Natural killer cell treated with Interleukin-12 subunit alpha and Interleukin-12 subunit beta and Interleukin-15 and Interleukin-18, amount 100 ng/mL, for 72 hours (primary cell): ENCODE measurements around the gene SRGAP3. TPM values are rescaled to one million over a fixed set of nuclear protein-coding genes. Genes with fewer than 3 reads are reported as not detected.

Experiments used
- ATAC-seq, 2 donors: fragments of 150-1000 bp; cut with Tn5 transposase in 1 of 2; sonication (Bioruptor Pico), chemical (Tn5 transposase) in 1 of 2; 2 replicates each; pipeline ENCODE4 v1.10.0; 2021
- DNase-seq: peaks from one replicate; pipeline ENCODE4 v3.0.0; 2022; ENCODE audit warnings: low spot score
- H3K27ac Mint-ChIP-seq, 2 donors: 1 replicate in 1 of 2; 2 replicates in 1 of 2; pipeline ENCODE4 v1.8.0; 2022; ENCODE audit warnings: mixed read lengths in 2 of 2, mild to moderate bottlenecking in 1 of 2, moderate library complexity in 1 of 2
- H3K27me3 Mint-ChIP-seq, 2 donors: 1 replicate in 1 of 2; 2 replicates in 1 of 2; pipeline ENCODE4 v1.8.0; 2022; ENCODE audit warnings: mixed read lengths in 2 of 2
- H3K36me3 Mint-ChIP-seq: one replicate; pipeline ENCODE4 v1.8.0; 2022; ENCODE audit warnings: mixed read lengths
- H3K4me1 Mint-ChIP-seq, 2 donors: 1 replicate in 1 of 2; 2 replicates in 1 of 2; pipeline ENCODE4 v1.8.0; 2022; ENCODE audit warnings: low read depth in 2 of 2, mixed read lengths in 2 of 2, mild to moderate bottlenecking in 1 of 2
- H3K4me3 Mint-ChIP-seq: one replicate; pipeline ENCODE4 v1.8.0; 2022; ENCODE audit warnings: mixed read lengths
- H3K9me3 Mint-ChIP-seq: 2 replicates; pipeline ENCODE4 v1.8.0; 2022; ENCODE audit warnings: mixed read lengths
- total RNA-seq, 2 donors: library from RNA; stranded (reverse); gene quantifications; one replicate each; pipeline ENCODE4 v1.2.3, GENCODE V29; 2022

Gene SRGAP3
- total RNA-seq, 2 donors from 2014 or later, result 0.33 to 1.6 TPM

DNA sequence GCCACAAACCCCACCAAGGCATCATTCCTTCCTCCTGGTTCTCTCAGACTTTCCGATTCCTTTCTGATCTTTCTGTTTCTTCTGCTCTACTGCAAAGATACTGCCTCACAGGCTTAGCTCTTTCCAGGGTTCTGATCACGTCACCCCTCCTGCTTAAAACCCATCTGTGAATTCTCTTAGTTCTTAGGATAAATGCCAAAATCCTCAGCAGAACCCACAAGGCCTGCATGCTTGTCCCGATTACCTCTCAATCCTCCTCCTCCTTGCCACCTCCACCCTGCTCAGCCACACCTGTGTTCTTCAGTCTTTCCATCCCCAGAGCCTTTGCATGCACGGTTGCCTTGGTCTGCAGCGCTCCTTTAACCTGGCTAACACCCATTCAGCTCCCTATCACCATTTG lies 84.0 kb downstream of the SRGAP3 start:
- ATAC-seq, result no peak
- Mint-ChIP-seq H3K27me3 (peaks cover 0 to 2% of the 10 kb centered on the region in 2 donors), H3K27ac (no peak overlapping the region), H3K4me1 (peaks cover 9 to 19% of the 10 kb centered on the region in 2 donors), H3K9me3 (no peaks in the 10 kb centered on the region), H3K36me3 (no peaks in the 10 kb centered on the region), H3K4me3 (no peak overlapping the region)
- no peak for DNase-seq

DNA sequence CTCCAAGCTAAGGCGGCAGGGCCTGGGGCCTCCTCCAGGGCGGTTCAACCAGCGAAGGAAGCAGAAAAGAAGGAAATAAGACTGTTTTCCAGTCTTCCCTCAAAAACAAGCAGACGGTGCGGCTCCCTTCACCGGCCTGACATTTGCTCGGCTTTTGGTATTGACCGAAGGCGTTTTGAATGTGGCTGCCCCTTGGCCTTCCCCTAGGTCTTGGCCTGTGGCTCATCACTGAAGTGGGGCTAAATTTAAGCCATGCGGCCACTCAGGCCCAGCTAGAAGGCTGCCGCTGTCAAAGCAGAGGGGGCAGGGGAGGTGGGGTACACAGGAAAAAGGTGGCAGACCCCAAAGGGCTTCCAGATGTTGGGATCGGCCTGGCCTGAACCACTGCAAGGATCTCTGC lies 86.2 kb downstream of the SRGAP3 start:
- no peaks in the 10 kb centered on the region for H3K4me1 Mint-ChIP-seq
- no peak for ATAC-seq
- H3K9me3 Mint-ChIP-seq, result no peaks in the 10 kb centered on the region
- H3K27ac Mint-ChIP-seq, result no peak overlapping the region
- no peaks in the 10 kb centered on the region for H3K36me3 Mint-ChIP-seq
- H3K27me3 Mint-ChIP-seq, result no peaks in the 10 kb centered on the region
- H3K4me3 Mint-ChIP-seq, result no peak overlapping the region
- DNase-seq, result no peak

DNA sequence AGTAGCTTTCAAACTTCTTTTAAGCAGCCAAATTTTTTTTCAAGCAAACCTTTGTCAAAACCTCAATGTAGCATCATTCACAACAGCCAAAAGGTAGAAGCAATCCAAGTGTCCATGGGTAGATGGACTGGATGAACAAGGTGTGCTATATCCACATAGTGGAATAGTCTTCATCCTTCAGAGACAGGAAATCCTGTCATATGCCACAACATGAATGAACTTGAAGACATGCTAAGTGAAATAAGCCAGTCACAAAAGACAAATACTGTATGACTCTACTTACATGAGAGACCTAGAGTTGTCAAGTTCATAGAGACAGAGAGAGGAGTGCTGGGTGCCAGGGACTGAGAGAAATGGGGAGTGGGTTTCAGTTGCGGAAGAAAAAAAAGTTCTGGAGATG lies 87.6 kb downstream of the SRGAP3 start:
- Mint-ChIP-seq H3K4me1 (no peaks in the 10 kb centered on the region), H3K36me3 (no peaks in the 10 kb centered on the region), H3K27me3 (no peaks in the 10 kb centered on the region), H3K9me3 (no peaks in the 10 kb centered on the region), H3K4me3 (no peak overlapping the region), H3K27ac (no peak overlapping the region)
- DNase-seq (no peak), ATAC-seq (no peak)

DNA sequence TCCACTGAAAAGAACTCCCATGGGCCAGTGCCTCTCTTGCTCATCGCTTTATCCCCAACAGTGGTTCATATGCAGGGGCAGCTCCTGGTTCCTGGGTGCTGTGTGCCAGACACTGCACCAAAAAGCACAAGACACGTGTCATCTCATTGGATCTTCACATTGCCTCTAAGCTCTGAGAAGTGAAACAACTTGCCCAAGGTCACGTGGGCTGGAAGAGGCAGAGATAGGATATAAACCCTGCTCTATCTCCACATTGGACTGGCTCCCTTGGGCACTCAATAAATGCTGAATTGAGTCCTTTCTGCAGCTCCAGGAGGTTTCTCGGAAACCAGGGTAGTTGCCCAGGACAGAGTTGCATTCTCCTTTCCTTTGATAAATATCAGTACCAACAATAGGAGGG lies 88.1 kb downstream of the SRGAP3 start:
- H3K36me3 Mint-ChIP-seq, result no peaks in the 10 kb centered on the region
- H3K27me3 Mint-ChIP-seq, result no peaks in the 10 kb centered on the region
- DNase-seq, result no peak

DNA sequence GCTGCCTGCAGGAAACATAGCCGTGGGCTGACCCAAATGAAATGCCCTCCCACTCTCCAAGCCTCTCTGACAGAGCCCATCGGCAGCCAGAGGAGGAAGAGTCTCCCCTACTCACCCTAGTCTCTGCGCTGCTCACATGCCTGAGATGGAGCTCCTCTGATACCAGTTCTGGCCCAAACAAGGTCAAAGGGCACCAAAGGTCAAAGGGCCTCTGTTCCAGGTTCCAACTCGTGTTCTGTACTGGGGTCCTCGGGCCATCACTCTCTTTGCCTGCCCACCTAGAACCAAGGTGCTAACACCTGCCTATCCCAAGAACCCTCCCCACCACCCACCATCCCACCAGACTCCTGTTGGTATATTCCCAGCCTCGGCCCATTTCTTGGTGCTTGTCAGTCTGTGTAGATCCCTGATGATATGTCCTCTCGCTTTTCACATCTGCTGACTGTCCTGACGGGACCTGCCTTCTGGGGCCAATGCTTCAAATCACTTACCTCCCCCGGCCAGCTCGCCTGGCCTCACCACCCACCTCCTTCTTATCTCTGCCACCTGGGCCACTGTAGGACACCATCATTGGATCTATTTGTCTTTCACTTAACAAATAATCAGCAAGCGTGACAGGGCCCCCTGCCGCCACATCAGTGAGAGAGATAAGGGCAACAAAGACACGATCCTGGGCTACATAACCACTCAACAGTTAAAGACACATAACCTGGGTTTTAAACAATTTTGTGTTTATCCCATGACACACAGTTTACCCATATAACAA lies 90.4 kb downstream of the SRGAP3 start:
- H3K9me3 Mint-ChIP-seq, result no peaks in the 10 kb centered on the region
- no peak overlapping the region for H3K27ac Mint-ChIP-seq
- no peaks in the 10 kb centered on the region for H3K36me3 Mint-ChIP-seq
- no peak for ATAC-seq
- no peak overlapping the region for H3K4me3 Mint-ChIP-seq
- DNase-seq, result no peak
- no peaks in the 10 kb centered on the region for H3K27me3 Mint-ChIP-seq
- H3K4me1 Mint-ChIP-seq, result no peaks in the 10 kb centered on the region

More for the DNA sequence above, 88.1 kb downstream of the SRGAP3 start:
- H3K9me3 Mint-ChIP-seq, result no peaks in the 10 kb centered on the region
- no peak for ATAC-seq
- no peak overlapping the region for H3K4me3 Mint-ChIP-seq
- H3K27ac Mint-ChIP-seq, result no peak overlapping the region
- H3K4me1 Mint-ChIP-seq, result no peaks in the 10 kb centered on the region

DNA sequence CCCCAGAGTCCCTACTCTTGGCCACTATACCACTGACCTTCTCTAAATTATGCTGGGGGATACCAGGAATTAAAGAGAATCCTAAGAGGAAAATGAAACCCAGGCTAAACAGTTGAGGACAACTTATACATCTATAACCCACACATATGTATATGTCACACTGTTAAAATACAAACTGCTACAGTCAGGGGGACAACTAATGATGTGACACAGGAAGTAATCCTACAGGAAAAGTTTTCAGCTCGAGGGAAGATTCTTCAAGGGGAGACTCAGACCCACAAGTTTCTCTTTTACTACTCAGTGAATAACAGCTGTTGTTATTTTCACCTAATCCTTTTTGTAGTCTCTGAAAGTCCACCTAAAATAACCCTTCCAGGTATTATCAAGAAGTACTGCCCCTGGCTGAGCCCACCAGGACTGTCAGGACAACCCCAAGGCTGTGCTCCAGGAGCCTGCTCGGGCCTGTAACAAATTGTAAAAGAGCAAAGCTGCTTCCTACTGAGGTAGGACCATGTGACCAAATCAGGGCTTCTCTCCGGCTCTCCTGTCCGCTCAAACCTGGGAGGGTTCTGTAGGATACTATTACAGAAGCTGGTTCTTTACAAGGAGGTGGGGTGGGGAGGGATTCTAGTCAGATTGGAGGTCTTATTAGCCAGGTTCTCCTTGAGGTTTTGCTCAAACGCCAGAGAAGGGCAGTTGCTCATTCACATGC lies 91.6 kb downstream of the SRGAP3 start:
- H3K27ac Mint-ChIP-seq, result no peak overlapping the region
- H3K4me1 Mint-ChIP-seq, result no peaks in the 10 kb centered on the region
- no peak overlapping the region for H3K4me3 Mint-ChIP-seq
- no peaks in the 10 kb centered on the region for H3K9me3 Mint-ChIP-seq
- DNase-seq (no peak), ATAC-seq (no peak)
- no peaks in the 10 kb centered on the region for H3K36me3 Mint-ChIP-seq
- no peaks in the 10 kb centered on the region for H3K27me3 Mint-ChIP-seq

DNA sequence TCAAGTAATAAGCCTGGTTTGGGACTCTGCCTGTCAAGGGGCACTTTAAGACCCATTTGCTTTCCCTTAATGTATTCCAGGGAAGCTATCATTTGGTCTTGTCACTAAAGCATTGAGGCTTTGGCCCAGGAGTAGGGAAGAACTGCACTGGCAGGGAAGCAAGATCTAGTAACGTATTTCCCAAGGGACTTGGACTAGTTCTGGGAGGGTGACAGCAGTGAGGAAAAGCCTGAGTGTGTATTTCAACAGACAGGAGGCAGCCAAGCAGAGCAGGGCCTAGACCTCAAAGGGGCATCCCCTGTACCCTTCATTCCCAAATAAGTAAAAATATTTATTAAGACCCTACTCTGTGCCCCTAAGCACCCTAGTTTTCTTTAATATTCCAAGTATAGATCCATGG lies 92.8 kb downstream of the SRGAP3 start:
- DNase-seq, result no peak
- no peak overlapping the region for H3K27ac Mint-ChIP-seq
- H3K27me3 Mint-ChIP-seq, result no peaks in the 10 kb centered on the region
- H3K9me3 Mint-ChIP-seq, result no peaks in the 10 kb centered on the region
- H3K4me3 Mint-ChIP-seq, result no peak overlapping the region
- no peaks in the 10 kb centered on the region for H3K4me1 Mint-ChIP-seq
- peaks cover under 1% of the 10 kb centered on the region for H3K36me3 Mint-ChIP-seq
- no peak for ATAC-seq

DNA sequence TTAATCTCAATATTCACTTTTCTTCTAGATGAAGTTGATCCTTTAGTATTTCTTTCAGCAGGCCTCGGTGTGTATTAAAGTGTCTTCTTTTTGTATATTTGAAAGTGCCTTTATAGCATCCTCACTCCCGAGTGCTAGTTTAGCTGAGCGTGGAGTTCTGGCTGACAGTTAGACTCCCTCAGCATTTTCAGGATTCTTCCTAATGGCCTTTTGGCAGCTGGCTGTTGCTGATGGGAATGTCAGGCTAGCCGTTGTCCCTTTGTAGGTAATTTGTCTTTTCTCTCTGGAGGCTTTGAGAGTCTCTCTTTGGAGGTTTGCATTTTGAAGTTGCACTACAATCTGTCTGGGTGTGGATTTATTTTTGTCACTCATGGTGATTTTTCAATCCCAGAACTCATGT lies 94.4 kb downstream of the SRGAP3 start:
- Mint-ChIP-seq H3K9me3 (peaks cover 8% of the 10 kb centered on the region), H3K4me3 (no peak overlapping the region), H3K27ac (no peak overlapping the region), H3K36me3 (peaks cover 12% of the 10 kb centered on the region), H3K4me1 (no peaks in the 10 kb centered on the region), H3K27me3 (peaks cover 3 to 9% of the 10 kb centered on the region in 2 donors)
- DNase-seq, result no peak
- ATAC-seq, result no peak

DNA sequence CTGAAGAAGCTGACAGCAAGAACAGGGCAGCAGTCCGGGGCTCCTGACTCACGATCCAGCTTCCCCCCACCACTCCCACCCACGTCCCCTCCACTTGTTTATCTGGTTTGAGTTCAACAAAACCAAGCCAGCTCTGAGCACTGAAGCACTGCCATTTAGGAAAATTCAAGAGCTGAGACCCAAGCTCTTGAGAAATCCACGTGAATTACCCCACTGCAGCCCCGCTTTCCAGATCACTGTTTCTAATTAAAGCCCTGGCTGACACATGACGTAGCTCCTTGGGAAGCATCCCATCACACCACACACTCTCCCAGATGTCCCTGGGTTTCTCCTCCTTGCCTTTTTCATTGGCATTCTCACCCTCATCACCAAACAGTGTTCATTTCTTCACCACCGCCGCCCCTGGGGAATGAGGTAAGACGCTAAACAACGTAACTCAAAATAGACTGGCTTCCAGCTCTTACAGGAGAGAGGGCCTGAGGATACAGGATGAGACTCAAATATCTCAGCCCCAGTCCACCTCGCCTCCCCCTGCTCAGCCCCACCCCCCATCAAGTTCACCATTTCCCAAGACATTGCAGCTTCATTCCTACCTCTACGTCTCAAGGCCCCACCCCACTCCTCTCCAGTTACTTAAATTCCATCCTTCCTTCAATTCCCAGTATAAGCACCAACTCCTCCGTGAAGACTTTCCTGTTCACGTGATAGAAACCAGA lies 95.4 kb downstream of the SRGAP3 start:
- Mint-ChIP-seq H3K4me1 (no peaks in the 10 kb centered on the region), H3K27ac (no peak overlapping the region), H3K9me3 (peaks cover 8% of the 10 kb centered on the region), H3K27me3 (peaks cover 3 to 9% of the 10 kb centered on the region in 2 donors), H3K4me3 (no peak overlapping the region), H3K36me3 (peaks cover 12% of the 10 kb centered on the region)
- no peak for DNase-seq
- peak in 1 of 2 donors; percentile 28 for ATAC-seq

DNA sequence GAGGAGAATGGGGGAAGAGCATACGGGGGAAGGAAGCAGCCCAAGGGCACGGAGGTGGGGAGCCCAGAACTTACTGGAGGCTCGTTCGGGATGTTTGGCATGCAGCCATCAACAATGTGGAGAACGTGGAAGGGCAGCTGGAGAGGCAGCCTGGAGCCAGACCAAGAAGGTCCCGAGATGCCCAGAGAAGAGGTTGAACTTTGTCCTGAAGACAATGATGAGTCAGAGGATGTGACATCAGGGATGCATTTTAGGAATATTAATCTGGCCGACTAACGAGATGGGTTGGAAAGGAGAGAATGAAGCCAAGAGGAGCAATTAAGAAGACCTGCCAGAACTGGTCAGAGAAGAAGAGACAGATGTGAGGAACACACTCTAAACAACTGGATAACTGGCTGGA lies 98.2 kb downstream of the SRGAP3 start:
- H3K27me3 Mint-ChIP-seq, result peaks cover 3 to 9% of the 10 kb centered on the region in 2 donors
- H3K9me3 Mint-ChIP-seq, result peaks cover 8% of the 10 kb centered on the region
- H3K27ac Mint-ChIP-seq, result no peak overlapping the region
- no peak overlapping the region for H3K4me3 Mint-ChIP-seq
- no peak for ATAC-seq
- H3K4me1 Mint-ChIP-seq, result peaks cover 0 to 6% of the 10 kb centered on the region in 2 donors
- DNase-seq, result no peak
- H3K36me3 Mint-ChIP-seq, result peaks cover 12% of the 10 kb centered on the region

DNA sequence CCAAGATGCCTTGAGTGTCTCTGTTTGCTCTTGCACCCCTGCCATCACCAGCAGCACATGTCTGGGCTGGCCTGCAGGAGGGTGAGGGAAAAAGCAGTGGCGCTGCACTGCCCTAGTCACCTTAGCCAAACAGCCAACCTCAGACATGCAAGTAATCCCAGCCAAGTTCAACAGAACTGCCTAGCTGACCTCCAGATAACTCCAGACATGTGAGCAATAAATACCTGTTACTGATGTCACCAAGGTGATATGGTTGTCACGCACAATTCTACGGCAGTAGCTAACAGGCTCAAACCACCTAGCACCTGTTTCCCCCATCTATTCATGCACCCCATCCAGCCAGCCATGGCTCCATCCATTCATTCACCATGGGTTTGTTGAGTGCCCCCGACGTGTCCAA lies 99.9 kb downstream of the SRGAP3 start:
- no peak overlapping the region for H3K4me3 Mint-ChIP-seq
- no peak overlapping the region for H3K27ac Mint-ChIP-seq
- H3K27me3 Mint-ChIP-seq, result peaks cover 8 to 12% of the 10 kb centered on the region in 2 donors
- peaks cover 8% of the 10 kb centered on the region for H3K9me3 Mint-ChIP-seq
- ATAC-seq, result no peak
- peaks cover 12% of the 10 kb centered on the region for H3K36me3 Mint-ChIP-seq
- H3K4me1 Mint-ChIP-seq, result peaks cover 0 to 6% of the 10 kb centered on the region in 2 donors
- DNase-seq, result no peak

DNA sequence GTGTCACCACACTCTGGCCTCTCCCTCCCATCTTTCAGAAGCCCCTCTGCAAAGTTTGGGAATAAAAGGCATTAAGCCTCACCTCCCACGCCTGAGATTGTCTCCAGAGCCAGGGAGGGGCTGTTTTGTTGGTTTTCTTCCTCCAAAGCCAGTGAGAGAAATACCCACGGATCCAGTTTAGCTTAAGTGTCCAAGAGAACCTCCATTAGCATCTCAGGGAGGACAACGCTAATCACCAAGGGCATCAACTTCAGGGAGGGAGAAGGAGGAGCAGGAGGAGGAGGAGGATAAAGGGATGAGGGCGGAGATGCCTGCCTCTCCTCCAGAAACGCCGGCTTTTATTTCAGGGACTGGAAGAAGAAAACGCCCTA lies 101.6 kb downstream of the SRGAP3 start:
- no peak overlapping the region for H3K27ac Mint-ChIP-seq
- H3K36me3 Mint-ChIP-seq, result peaks cover 12% of the 10 kb centered on the region
- H3K4me3 Mint-ChIP-seq, result no peak overlapping the region

DNA sequence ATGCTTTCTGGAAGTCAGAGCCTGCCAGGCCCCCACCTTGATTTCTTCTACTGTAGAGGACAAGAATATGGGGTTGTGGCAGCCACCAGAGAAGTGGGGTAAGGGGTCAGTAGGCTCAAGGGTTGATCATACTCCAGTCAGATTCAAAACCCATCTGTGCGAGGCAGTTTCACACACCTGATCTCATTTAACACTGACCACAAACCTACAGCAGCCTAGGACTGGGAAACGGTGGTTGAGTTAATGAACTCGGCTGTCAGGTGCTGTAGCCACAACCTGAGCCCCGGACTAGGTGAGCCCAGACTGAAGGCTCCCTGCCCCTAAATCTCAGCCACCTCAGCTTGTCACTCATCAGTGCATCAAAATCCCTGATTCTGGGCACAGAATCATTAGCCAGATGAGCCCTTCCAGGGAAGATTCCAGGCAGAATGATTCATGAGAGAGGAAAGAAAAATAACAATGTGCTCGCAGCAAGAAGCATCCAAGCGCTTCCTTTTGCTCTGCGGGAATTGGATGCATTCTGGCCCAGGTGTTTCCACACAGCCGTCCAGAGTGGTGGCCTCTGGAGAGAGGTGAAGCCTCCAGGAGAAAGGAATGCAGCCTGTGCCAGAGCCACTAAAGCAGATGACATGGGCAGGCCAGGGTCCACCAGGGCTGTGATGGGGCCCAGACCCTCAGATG lies 102.1 kb downstream of the SRGAP3 start:
- Mint-ChIP-seq H3K27ac (no peak overlapping the region), H3K4me1 (peaks cover 0 to 6% of the 10 kb centered on the region in 2 donors), H3K27me3 (peaks cover 13 to 24% of the 10 kb centered on the region in 2 donors), H3K36me3 (peaks cover 12% of the 10 kb centered on the region), H3K4me3 (no peak overlapping the region), H3K9me3 (peaks cover 8% of the 10 kb centered on the region)
- DNase-seq (no peak), ATAC-seq (no peak)

More for the DNA sequence above, 101.6 kb downstream of the SRGAP3 start:
- H3K4me1 Mint-ChIP-seq, result peaks cover 0 to 6% of the 10 kb centered on the region in 2 donors
- ATAC-seq, result no peak
- no peak for DNase-seq
- H3K9me3 Mint-ChIP-seq, result peaks cover 8% of the 10 kb centered on the region
- peaks cover 13 to 24% of the 10 kb centered on the region in 2 donors for H3K27me3 Mint-ChIP-seq
